ENCODE measurements around the gene CD79B.

DNA sequence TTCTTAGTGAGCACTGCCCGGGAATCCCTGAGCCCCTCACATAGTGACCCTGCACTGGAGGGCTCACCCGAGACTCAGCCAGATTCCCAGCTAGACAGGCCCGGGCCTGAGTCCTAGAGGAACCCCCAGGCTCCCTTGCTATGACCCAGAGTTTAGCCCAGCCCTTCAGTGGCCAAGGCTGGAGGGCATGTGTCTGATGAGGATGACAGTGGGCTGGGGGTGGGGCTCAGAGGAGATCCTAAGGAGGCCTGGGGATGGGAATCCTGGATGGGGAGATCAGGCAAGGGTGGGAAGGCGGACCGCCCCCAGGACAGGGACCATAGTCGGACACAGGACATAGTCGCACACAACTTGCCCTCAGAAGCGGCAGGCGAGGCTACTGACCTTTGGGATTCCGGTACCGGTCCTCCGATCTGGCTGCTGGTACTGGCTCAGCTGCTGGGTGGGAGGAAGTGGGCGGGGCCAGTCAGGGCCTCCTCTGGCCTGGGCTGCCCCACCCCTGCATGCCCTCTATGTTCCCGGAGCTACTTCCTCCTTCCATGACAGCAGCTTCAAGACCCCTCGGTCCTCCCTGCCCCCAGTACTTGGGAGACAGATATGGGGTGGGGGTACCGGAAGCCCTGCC is 1.1 kb downstream of the CD79B start:
- TF ChIP-seq, protein P1, sequence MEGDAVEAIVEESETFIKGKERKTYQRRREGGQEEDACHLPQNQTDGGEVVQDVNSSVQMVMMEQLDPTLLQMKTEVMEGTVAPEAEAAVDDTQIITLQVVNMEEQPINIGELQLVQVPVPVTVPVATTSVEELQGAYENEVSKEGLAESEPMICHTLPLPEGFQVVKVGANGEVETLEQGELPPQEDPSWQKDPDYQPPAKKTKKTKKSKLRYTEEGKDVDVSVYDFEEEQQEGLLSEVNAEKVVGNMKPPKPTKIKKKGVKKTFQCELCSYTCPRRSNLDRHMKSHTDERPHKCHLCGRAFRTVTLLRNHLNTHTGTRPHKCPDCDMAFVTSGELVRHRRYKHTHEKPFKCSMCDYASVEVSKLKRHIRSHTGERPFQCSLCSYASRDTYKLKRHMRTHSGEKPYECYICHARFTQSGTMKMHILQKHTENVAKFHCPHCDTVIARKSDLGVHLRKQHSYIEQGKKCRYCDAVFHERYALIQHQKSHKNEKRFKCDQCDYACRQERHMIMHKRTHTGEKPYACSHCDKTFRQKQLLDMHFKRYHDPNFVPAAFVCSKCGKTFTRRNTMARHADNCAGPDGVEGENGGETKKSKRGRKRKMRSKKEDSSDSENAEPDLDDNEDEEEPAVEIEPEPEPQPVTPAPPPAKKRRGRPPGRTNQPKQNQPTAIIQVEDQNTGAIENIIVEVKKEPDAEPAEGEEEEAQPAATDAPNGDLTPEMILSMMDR (IDR thresholded peaks at IDR 0.05 in 2 of 3, conservative IDR thresholded peaks at IDR 0.05 in 1 of 3; ENCODE audit: borderline replicate concordance in 1 of 3, insufficient read depth in 1 of 3, low read depth in 2 of 3, low read length in 2 of 3) = no peak
- no peak for TF ChIP-seq EZH2 (IDR thresholded peaks at IDR 0.05)
- TF ChIP-seq POLR2A (IDR thresholded peaks at IDR 0.05; ENCODE audit: borderline replicate concordance, extremely low read depth, insufficient read depth, insufficient read length) = no peak
- TF ChIP-seq CBX3 (IDR thresholded peaks at IDR 0.05; ENCODE audit: low read depth) = no peak
- TF ChIP-seq EZH2phosphoT487 (IDR thresholded peaks at IDR 0.05; ENCODE audit: borderline replicate concordance) = no peak
- TF ChIP-seq POLR2AphosphoS5 (IDR thresholded peaks at IDR 0.05; ENCODE audit: low read depth, low read length) = no peak
- no peak for TF ChIP-seq ZNF274 (IDR thresholded peaks at IDR 0.05; ENCODE audit: low read depth, low read length)
- no peak for TF ChIP-seq SRF (IDR thresholded peaks at IDR 0.05; ENCODE audit: low read depth)
- TF ChIP-seq YY1 (IDR thresholded peaks at IDR 0.05; ENCODE audit: extremely low read depth, insufficient replicate concordance, low read depth, low read length) = no peak
- TF ChIP-seq, protein P2, sequence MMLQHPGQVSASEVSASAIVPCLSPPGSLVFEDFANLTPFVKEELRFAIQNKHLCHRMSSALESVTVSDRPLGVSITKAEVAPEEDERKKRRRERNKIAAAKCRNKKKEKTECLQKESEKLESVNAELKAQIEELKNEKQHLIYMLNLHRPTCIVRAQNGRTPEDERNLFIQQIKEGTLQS (IDR thresholded peaks at IDR 0.05) = no peak
- TF ChIP-seq, protein P3, sequence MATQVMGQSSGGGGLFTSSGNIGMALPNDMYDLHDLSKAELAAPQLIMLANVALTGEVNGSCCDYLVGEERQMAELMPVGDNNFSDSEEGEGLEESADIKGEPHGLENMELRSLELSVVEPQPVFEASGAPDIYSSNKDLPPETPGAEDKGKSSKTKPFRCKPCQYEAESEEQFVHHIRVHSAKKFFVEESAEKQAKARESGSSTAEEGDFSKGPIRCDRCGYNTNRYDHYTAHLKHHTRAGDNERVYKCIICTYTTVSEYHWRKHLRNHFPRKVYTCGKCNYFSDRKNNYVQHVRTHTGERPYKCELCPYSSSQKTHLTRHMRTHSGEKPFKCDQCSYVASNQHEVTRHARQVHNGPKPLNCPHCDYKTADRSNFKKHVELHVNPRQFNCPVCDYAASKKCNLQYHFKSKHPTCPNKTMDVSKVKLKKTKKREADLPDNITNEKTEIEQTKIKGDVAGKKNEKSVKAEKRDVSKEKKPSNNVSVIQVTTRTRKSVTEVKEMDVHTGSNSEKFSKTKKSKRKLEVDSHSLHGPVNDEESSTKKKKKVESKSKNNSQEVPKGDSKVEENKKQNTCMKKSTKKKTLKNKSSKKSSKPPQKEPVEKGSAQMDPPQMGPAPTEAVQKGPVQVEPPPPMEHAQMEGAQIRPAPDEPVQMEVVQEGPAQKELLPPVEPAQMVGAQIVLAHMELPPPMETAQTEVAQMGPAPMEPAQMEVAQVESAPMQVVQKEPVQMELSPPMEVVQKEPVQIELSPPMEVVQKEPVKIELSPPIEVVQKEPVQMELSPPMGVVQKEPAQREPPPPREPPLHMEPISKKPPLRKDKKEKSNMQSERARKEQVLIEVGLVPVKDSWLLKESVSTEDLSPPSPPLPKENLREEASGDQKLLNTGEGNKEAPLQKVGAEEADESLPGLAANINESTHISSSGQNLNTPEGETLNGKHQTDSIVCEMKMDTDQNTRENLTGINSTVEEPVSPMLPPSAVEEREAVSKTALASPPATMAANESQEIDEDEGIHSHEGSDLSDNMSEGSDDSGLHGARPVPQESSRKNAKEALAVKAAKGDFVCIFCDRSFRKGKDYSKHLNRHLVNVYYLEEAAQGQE (IDR thresholded peaks at IDR 0.05; ENCODE audit: low read depth) = no peak
- no peak for TF ChIP-seq JUND (IDR thresholded peaks at IDR 0.05)

Data from HCT116 (cell line).